HCT116 (cell line): ENCODE results near the gene CAMKMT. TPM values are rescaled to one million over a fixed set of nuclear protein-coding genes. Genes with fewer than 3 reads are reported as not detected.

ENCODE experiments used
- ATAC-seq: fragments of 200-7000 bp; cut with Tn5 transposase; 2 replicates; pipeline ENCODE4 v1.9.1; 2020; ENCODE audit warnings: mild to moderate bottlenecking, moderate library complexity
- BruUV-seq: library from RNA; stranded (reverse); fragments of 400-500 nt; replicated peaks from 2 replicates; lab custom pipeline; 2021; lab: Mats Ljungman, UMichigan
- CTCF ChIA-PET: fragments of 300-600 bp; sonication (Branson Sonifier 250); formaldehyde crosslinking; loops from one replicate; lab custom pipeline; 2021; ENCODE audit warnings: antibody characterized with exemption; lab: Charles Lee
- POLR2A ChIA-PET: fragments of 300-600, 350-600 bp; sonication (Branson Sonifier 250); formaldehyde crosslinking; loops from one replicate; lab custom pipeline; 2021; ENCODE audit warnings: antibody characterized with exemption; lab: Charles Lee
- RAD21 ChIA-PET, 2 experiments: fragments of 300-600 bp; sonication (Branson Sonifier 250); formaldehyde crosslinking; loops; one replicate each; lab custom pipeline; 2023; ENCODE audit warnings: low total read pairs in 2 of 2; ENCODE audit not compliant: uncharacterized antibody in 2 of 2, unreplicated experiment in 2 of 2, low non-redundant PET in 1 of 2; lab: Charles Lee
- DNase-seq: peaks from one replicate; pipeline ENCODE4 v3.0.0-alpha.2; 2010; ENCODE audit warnings: low read depth, low spot score
- H2AFZ ChIP-seq: fragments of 200-600 bp; shearing (Covaris generic), sonication (generic); 2 replicates; pipeline ENCODE4 v1.6.1; 2017; ENCODE audit warnings: low read depth, mixed run types, mixed read lengths, antibody characterized with exemption, low read length; ENCODE audit not compliant: poor library complexity, severe bottlenecking
- H3K27ac ChIP-seq: 2 replicates; pipeline ENCODE4 v1.5.1; 2012; ENCODE audit warnings: low read depth, low read length
- H3K27me3 ChIP-seq: fragments of 200-600 bp; sonication (generic); 2 replicates; pipeline ENCODE4 v1.6.1; 2016; ENCODE audit warnings: mixed run types, low read length, mixed read lengths; ENCODE audit not compliant: insufficient read depth
- H3K36me3 ChIP-seq, 2 experiments: fragments of 200-500 bp in 1 of 2; fragments of 200-600 bp in 1 of 2; sonication (Bioruptor generic) in 1 of 2; sonication (generic) in 1 of 2; 2 replicates each; pipeline versions ENCODE4 v1.5.1 to v1.6.1; 2014 to 2016; ENCODE audit warnings: low read length in 2 of 2, inconsistent platforms in 1 of 2, mixed read lengths in 1 of 2, mixed run types in 1 of 2; ENCODE audit not compliant: insufficient read depth in 2 of 2, control insufficient read depth in 1 of 2
- H3K4me1 ChIP-seq, 2 experiments: fragments of 200-600 bp in 1 of 2; sonication (generic) in 1 of 2; 2 replicates each; pipeline versions ENCODE4 v1.5.1 to v1.6.1; 2012 to 2017; ENCODE audit warnings: low read length in 2 of 2, inconsistent platforms in 1 of 2, mild to moderate bottlenecking in 1 of 2, mixed read lengths in 1 of 2, mixed run types in 1 of 2, moderate library complexity in 1 of 2; ENCODE audit not compliant: insufficient read depth in 2 of 2, control insufficient read depth in 1 of 2
- H3K4me2 ChIP-seq: fragments of 200-600 bp; sonication (generic); 2 replicates; pipeline ENCODE4 v1.6.1; 2017; ENCODE audit warnings: mixed run types, low read length, mixed read lengths
- H3K4me3 ChIP-seq, 2 experiments: fragments of 200-600 bp in 1 of 2; sonication (generic) in 1 of 2; replicated peaks in 1 of 2; 2 replicates each; pipeline ENCODE4 v1.5.1; 2011 to 2016; ENCODE audit warnings: low read length in 2 of 2, control low read depth in 1 of 2, low read depth in 1 of 2, mild to moderate bottlenecking in 1 of 2, mixed read lengths in 1 of 2, mixed run types in 1 of 2
- H3K79me2 ChIP-seq: fragments of 200-600 bp; sonication (generic); 2 replicates; pipeline ENCODE4 v1.6.1; 2017; ENCODE audit warnings: mild to moderate bottlenecking, mixed run types, low read length, moderate library complexity, mixed read lengths; ENCODE audit not compliant: insufficient read depth
- H3K9ac ChIP-seq: fragments of 200-600 bp; sonication (generic); 2 replicates; pipeline ENCODE4 v1.6.1; 2016; ENCODE audit warnings: low read length, mixed read lengths
- H3K9me2 ChIP-seq: fragments of 200-600 bp; sonication (generic), shearing (Covaris generic); 2 replicates; pipeline ENCODE4 v1.6.1; 2017; ENCODE audit warnings: mixed run types, mild to moderate bottlenecking, moderate library complexity; ENCODE audit not compliant: insufficient read depth
- H3K9me3 ChIP-seq, 2 experiments: fragments of 200-500 bp in 1 of 2; fragments of 200-600 bp in 1 of 2; sonication (Bioruptor generic) in 1 of 2; sonication (generic) in 1 of 2; 2 replicates each; pipeline ENCODE4 v1.6.1; 2014 to 2017; ENCODE audit warnings: low read length in 2 of 2, mixed read lengths in 2 of 2, inconsistent platforms in 1 of 2, low read depth in 1 of 2, mild to moderate bottlenecking in 1 of 2, mixed run types in 1 of 2, moderate library complexity in 1 of 2; ENCODE audit not compliant: control insufficient read depth in 1 of 2, insufficient read depth in 1 of 2
- H4K20me1 ChIP-seq: fragments of 200-600 bp; sonication (generic), shearing (Covaris generic); 2 replicates; pipeline ENCODE4 v1.6.1; 2017; ENCODE audit warnings: mixed run types, mild to moderate bottlenecking, moderate library complexity; ENCODE audit not compliant: insufficient read depth
- CEBPB ChIP-seq: IDR thresholded peaks from 2 replicates; pipeline ENCODE4 v1.6.1; 2012; ENCODE audit warnings: low read depth
- EGR1 ChIP-seq: IDR thresholded peaks from 2 replicates; pipeline ENCODE4 v1.6.1; 2012; ENCODE audit warnings: low read depth
- EZH2 ChIP-seq: fragments of 200-600 bp; sonication (generic); IDR thresholded peaks from 2 replicates; pipeline ENCODE4 v1.6.1; 2017; ENCODE audit warnings: antibody characterized with exemption, mixed run types
- FOSL1 ChIP-seq: IDR thresholded peaks from 2 replicates; pipeline ENCODE4 v1.6.1; 2012; ENCODE audit warnings: low read depth
- POLR2A ChIP-seq: IDR thresholded peaks from 2 replicates; pipeline ENCODE4 v1.7.0; 2011; ENCODE audit warnings: borderline replicate concordance; ENCODE audit not compliant: insufficient read depth, insufficient read length; ENCODE audit errors: extremely low read depth
- POLR2AphosphoS5 ChIP-seq: IDR thresholded peaks from 2 replicates; pipeline ENCODE4 v1.6.1; 2011; ENCODE audit warnings: mild to moderate bottlenecking, low read depth, low read length, moderate library complexity
- RAD21 ChIP-seq: IDR thresholded peaks from 2 replicates; pipeline ENCODE4 v1.6.1; 2012; ENCODE audit warnings: low read depth, mild to moderate bottlenecking
- SIN3A ChIP-seq: IDR thresholded peaks from 2 replicates; pipeline ENCODE4 v1.6.1; 2012; ENCODE audit warnings: low read depth
- SRF ChIP-seq: IDR thresholded peaks from 2 replicates; pipeline ENCODE4 v1.6.1; 2012; ENCODE audit warnings: low read depth
- TCF7L2 ChIP-seq: IDR thresholded peaks from 2 replicates; pipeline ENCODE4 v1.7.0; 2011; ENCODE audit warnings: borderline replicate concordance, inconsistent platforms; ENCODE audit not compliant: insufficient read depth, insufficient read length; ENCODE audit errors: extremely low read depth
- intact Hi-C: fragments of 100-400 bp; cut with micrococcal nuclease; formaldehyde crosslinking; loops from 2 replicates; pipeline ENCODE4 v1.10.0; 2022
- total RNA-seq: library from RNA; stranded (reverse); gene quantifications from one replicate; pipeline ENCODE4 v1.2.1, GENCODE V29; 2021; ENCODE audit not compliant: unreplicated experiment
- TF ChIP-seq, protein P1 (sequence below): IDR thresholded peaks from 2 replicates; pipeline ENCODE4 v1.6.1; 2012; ENCODE audit warnings: low read depth
- TF ChIP-seq, protein P2 (sequence below): IDR thresholded peaks from 2 replicates; pipeline ENCODE4 v1.6.1; 2012

The CAMKMT gene
- total RNA-seq, 1 experiment from 2014 or later = 10.6 TPM

DNA sequence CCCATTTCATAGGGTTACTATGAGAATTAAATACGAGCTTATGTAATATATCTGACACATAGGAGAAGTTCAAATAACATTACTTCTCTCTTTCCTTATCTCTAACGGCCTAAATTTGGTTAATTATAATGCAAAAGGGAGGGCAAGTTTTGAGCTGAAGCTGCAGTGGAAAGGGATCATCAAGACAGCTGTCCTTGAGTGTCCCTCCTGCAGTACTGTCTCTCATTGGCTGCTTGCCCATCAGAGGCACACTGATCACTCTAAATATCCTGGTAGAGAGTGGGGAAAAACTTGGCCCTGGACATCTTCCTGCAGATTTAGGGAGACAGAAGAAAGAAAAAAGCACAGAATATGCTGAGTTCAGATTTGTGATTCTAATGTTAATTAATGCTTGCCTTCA lies 186.0 kb downstream of the CAMKMT start:
- no peak for TF ChIP-seq SRF
- no peak for TF ChIP-seq EGR1
- TF ChIP-seq EZH2 = no peak
- no peak for TF ChIP-seq POLR2A
- no peak for TF ChIP-seq FOSL1
- TF ChIP-seq POLR2AphosphoS5 = no peak
- TF ChIP-seq TCF7L2 = no peak
- TF ChIP-seq SIN3A = no peak
- no peak for TF ChIP-seq RAD21
- TF ChIP-seq CEBPB = no peak
- TF ChIP-seq, protein P1, sequence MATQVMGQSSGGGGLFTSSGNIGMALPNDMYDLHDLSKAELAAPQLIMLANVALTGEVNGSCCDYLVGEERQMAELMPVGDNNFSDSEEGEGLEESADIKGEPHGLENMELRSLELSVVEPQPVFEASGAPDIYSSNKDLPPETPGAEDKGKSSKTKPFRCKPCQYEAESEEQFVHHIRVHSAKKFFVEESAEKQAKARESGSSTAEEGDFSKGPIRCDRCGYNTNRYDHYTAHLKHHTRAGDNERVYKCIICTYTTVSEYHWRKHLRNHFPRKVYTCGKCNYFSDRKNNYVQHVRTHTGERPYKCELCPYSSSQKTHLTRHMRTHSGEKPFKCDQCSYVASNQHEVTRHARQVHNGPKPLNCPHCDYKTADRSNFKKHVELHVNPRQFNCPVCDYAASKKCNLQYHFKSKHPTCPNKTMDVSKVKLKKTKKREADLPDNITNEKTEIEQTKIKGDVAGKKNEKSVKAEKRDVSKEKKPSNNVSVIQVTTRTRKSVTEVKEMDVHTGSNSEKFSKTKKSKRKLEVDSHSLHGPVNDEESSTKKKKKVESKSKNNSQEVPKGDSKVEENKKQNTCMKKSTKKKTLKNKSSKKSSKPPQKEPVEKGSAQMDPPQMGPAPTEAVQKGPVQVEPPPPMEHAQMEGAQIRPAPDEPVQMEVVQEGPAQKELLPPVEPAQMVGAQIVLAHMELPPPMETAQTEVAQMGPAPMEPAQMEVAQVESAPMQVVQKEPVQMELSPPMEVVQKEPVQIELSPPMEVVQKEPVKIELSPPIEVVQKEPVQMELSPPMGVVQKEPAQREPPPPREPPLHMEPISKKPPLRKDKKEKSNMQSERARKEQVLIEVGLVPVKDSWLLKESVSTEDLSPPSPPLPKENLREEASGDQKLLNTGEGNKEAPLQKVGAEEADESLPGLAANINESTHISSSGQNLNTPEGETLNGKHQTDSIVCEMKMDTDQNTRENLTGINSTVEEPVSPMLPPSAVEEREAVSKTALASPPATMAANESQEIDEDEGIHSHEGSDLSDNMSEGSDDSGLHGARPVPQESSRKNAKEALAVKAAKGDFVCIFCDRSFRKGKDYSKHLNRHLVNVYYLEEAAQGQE = no peak
- TF ChIP-seq, protein P2, sequence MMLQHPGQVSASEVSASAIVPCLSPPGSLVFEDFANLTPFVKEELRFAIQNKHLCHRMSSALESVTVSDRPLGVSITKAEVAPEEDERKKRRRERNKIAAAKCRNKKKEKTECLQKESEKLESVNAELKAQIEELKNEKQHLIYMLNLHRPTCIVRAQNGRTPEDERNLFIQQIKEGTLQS = no peak
- H3K9me3 ChIP-seq = no peaks in the 10 kb centered on the region
- no peaks in the 10 kb centered on the region for H3K9me2 ChIP-seq
- H4K20me1 ChIP-seq = no peaks in the 10 kb centered on the region
- BruUV-seq = no TSS peak
- no peak for DNase-seq
- H3K27me3 ChIP-seq = no peaks in the 10 kb centered on the region
- H3K9ac ChIP-seq = no peak overlapping the region
- ChIA-PET POLR2A (no interaction called here), RAD21 (no interaction called here), CTCF (no interaction called here)
- no peak overlapping the region for H3K4me2 ChIP-seq
- H3K79me2 ChIP-seq = no peaks in the 10 kb centered on the region
- no peaks in the 10 kb centered on the region for H3K36me3 ChIP-seq
- peaks cover 16 to 25% of the 10 kb centered on the region in 2 experiments for H3K4me1 ChIP-seq
- H3K27ac ChIP-seq = no peak overlapping the region
- intact Hi-C loops = no loop called here
- H2AFZ ChIP-seq = no peak overlapping the region
- no peak for ATAC-seq
- no peak overlapping the region for H3K4me3 ChIP-seq
